Measurements from ENCODE around the gene LYRM2.

Gene LYRM2

GRCh38 chr6:89680150-89680549 is 41.6 kb upstream of the LYRM2 start:
- no peak for TF ChIP-seq CTCF (IDR thresholded peaks at IDR 0.05; ENCODE audit: control insufficient read depth, extremely low read depth, insufficient read depth)
- H3K4me3 ChIP-seq (ENCODE audit: low read depth, low read length) = no peak overlapping the region
- no peak for DNase-seq (ENCODE audit: low read depth)

GRCh38 chr6:89679215-89680120 is 40.9 kb upstream of the LYRM2 start:
- DNase-seq (ENCODE audit: low read depth) = no peak
- TF ChIP-seq CTCF (IDR thresholded peaks at IDR 0.05; ENCODE audit: control insufficient read depth, extremely low read depth, insufficient read depth) = no peak
- H3K4me3 ChIP-seq (ENCODE audit: low read depth, low read length) = no peak overlapping the region

- no peak overlapping the region for H3K4me3 ChIP-seq (ENCODE audit: low read depth, low read length)
- no peak for DNase-seq (ENCODE audit: low read depth)
- TF ChIP-seq CTCF (IDR thresholded peaks at IDR 0.05; ENCODE audit: control insufficient read depth, extremely low read depth, insufficient read depth) = no peak
Measured at GRCh38 chr6:89678531-89678930, 40.0 kb upstream of the LYRM2 start.

GRCh38 chr6:89675949-89676748 is 37.6 kb upstream of the LYRM2 start:
- no peak overlapping the region for H3K4me3 ChIP-seq (ENCODE audit: low read depth, low read length)
- TF ChIP-seq CTCF (IDR thresholded peaks at IDR 0.05; ENCODE audit: control insufficient read depth, extremely low read depth, insufficient read depth) = no peak
- no peak for DNase-seq (ENCODE audit: low read depth)

- no peak overlapping the region for H3K4me3 ChIP-seq (ENCODE audit: low read depth, low read length)
- no peak for TF ChIP-seq CTCF (IDR thresholded peaks at IDR 0.05; ENCODE audit: control insufficient read depth, extremely low read depth, insufficient read depth)
- no peak for DNase-seq (ENCODE audit: low read depth)
Measured at GRCh38 chr6:89670935-89671565, 32.5 kb upstream of the LYRM2 start.

GRCh38 chr6:89669002-89669401 is 30.5 kb upstream of the LYRM2 start:
- H3K4me3 ChIP-seq (ENCODE audit: low read depth, low read length) = no peak overlapping the region
- TF ChIP-seq CTCF (IDR thresholded peaks at IDR 0.05; ENCODE audit: control insufficient read depth, extremely low read depth, insufficient read depth) = no peak
- no peak for DNase-seq (ENCODE audit: low read depth)
